ENCODE data around the gene TMEM221.

TMEM221 gene

GRCh38 chr19:17424743-17425365, 23.6 kb downstream of the TMEM221 start (continued):
- TF ChIP-seq, protein P1, sequence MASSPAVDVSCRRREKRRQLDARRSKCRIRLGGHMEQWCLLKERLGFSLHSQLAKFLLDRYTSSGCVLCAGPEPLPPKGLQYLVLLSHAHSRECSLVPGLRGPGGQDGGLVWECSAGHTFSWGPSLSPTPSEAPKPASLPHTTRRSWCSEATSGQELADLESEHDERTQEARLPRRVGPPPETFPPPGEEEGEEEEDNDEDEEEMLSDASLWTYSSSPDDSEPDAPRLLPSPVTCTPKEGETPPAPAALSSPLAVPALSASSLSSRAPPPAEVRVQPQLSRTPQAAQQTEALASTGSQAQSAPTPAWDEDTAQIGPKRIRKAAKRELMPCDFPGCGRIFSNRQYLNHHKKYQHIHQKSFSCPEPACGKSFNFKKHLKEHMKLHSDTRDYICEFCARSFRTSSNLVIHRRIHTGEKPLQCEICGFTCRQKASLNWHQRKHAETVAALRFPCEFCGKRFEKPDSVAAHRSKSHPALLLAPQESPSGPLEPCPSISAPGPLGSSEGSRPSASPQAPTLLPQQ (tag by site-specific recombination; IDR thresholded peaks at IDR 0.05) = peak; percentile 63
- TF ChIP-seq ZNF530 (tag by site-specific recombination; IDR thresholded peaks at IDR 0.05; ENCODE audit: low read depth) (no peak), KLF16 (tag by site-specific recombination; IDR thresholded peaks at IDR 0.05) (peak; percentile 90), ZNF302 (tag by site-specific recombination; IDR thresholded peaks at IDR 0.05; ENCODE audit: low read depth) (no peak), ZSCAN30 (tag by site-specific recombination; IDR thresholded peaks at IDR 0.05) (peak; percentile 32; the same call in 1 of the 2 replicates), ZNF792 (tag by site-specific recombination; IDR thresholded peaks at IDR 0.05) (no peak), ZNF654 (tag by site-specific recombination; IDR thresholded peaks at IDR 0.05; ENCODE audit: low read depth) (peak; percentile 55), GLI4 (tag by site-specific recombination; IDR thresholded peaks at IDR 0.05) (0 out of 2 replicates have a peak, but pooled peaks have one; percentile 47), ZNF248 (tag by site-specific recombination; IDR thresholded peaks at IDR 0.05) (no peak), GLIS2 (tag by site-specific recombination; IDR thresholded peaks at IDR 0.05) (peak; percentile 91), ZNF404 (tag by site-specific recombination; IDR thresholded peaks at IDR 0.05) (no peak), ZBTB20 (tag by site-specific recombination; IDR thresholded peaks at IDR 0.05) (no peak; the same call in 1 of the 2 replicates), PATZ1 (tag by site-specific recombination; IDR thresholded peaks at IDR 0.05) (peak; percentile 96), ZNF341 (tag by site-specific recombination; IDR thresholded peaks at IDR 0.05; ENCODE audit: low read depth) (peak; percentile 85), ZNF626 (tag by site-specific recombination; IDR thresholded peaks at IDR 0.05) (no peak), ZNF394 (tag by site-specific recombination; IDR thresholded peaks at IDR 0.05; ENCODE audit: borderline replicate concordance) (no peak), KLF10 (tag by site-specific recombination; IDR thresholded peaks at IDR 0.05) (no peak), GLIS1 (tag by site-specific recombination; IDR thresholded peaks at IDR 0.05) (peak; percentile 68), BCL11B (tag by site-specific recombination; IDR thresholded peaks at IDR 0.05; ENCODE audit: low read depth) (0 out of 2 replicates have a peak, but pooled peaks have one; percentile 47), ZFHX2 (tag by site-specific recombination; conservative IDR thresholded peaks at IDR 0.05) (peak; percentile 92), SCRT1 (tag by site-specific recombination; IDR thresholded peaks at IDR 0.05; ENCODE audit: borderline replicate concordance) (peak; percentile 20; the same call in 1 of the 2 replicates), ZNF660 (tag by site-specific recombination; IDR thresholded peaks at IDR 0.05) (peak; percentile 52; the same call in 1 of the 2 replicates)
- TF ChIP-seq, protein P2, sequence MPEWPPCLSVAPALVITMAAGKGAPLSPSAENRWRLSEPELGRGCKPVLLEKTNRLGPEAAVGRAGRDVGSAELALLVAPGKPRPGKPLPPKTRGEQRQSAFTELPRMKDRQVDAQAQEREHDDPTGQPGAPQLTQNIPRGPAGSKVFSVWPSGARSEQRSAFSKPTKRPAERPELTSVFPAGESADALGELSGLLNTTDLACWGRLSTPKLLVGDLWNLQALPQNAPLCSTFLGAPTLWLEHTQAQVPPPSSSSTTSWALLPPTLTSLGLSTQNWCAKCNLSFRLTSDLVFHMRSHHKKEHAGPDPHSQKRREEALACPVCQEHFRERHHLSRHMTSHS (tag by site-specific recombination; IDR thresholded peaks at IDR 0.05) = no peak
- TF ChIP-seq, protein P3, sequence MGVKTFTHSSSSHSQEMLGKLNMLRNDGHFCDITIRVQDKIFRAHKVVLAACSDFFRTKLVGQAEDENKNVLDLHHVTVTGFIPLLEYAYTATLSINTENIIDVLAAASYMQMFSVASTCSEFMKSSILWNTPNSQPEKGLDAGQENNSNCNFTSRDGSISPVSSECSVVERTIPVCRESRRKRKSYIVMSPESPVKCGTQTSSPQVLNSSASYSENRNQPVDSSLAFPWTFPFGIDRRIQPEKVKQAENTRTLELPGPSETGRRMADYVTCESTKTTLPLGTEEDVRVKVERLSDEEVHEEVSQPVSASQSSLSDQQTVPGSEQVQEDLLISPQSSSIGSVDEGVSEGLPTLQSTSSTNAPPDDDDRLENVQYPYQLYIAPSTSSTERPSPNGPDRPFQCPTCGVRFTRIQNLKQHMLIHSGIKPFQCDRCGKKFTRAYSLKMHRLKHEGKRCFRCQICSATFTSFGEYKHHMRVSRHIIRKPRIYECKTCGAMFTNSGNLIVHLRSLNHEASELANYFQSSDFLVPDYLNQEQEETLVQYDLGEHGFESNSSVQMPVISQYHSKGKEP (tag by site-specific recombination; IDR thresholded peaks at IDR 0.05) = 0 out of 2 replicates have a peak, but pooled peaks have one; percentile 3
- TF ChIP-seq, protein P4, sequence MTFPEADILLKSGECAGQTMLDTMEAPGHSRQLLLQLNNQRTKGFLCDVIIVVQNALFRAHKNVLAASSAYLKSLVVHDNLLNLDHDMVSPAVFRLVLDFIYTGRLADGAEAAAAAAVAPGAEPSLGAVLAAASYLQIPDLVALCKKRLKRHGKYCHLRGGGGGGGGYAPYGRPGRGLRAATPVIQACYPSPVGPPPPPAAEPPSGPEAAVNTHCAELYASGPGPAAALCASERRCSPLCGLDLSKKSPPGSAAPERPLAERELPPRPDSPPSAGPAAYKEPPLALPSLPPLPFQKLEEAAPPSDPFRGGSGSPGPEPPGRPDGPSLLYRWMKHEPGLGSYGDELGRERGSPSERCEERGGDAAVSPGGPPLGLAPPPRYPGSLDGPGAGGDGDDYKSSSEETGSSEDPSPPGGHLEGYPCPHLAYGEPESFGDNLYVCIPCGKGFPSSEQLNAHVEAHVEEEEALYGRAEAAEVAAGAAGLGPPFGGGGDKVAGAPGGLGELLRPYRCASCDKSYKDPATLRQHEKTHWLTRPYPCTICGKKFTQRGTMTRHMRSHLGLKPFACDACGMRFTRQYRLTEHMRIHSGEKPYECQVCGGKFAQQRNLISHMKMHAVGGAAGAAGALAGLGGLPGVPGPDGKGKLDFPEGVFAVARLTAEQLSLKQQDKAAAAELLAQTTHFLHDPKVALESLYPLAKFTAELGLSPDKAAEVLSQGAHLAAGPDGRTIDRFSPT (tag by site-specific recombination; IDR thresholded peaks at IDR 0.05) = peak; percentile 43; the same call in 1 of the 2 replicates
- TF ChIP-seq, protein P5, sequence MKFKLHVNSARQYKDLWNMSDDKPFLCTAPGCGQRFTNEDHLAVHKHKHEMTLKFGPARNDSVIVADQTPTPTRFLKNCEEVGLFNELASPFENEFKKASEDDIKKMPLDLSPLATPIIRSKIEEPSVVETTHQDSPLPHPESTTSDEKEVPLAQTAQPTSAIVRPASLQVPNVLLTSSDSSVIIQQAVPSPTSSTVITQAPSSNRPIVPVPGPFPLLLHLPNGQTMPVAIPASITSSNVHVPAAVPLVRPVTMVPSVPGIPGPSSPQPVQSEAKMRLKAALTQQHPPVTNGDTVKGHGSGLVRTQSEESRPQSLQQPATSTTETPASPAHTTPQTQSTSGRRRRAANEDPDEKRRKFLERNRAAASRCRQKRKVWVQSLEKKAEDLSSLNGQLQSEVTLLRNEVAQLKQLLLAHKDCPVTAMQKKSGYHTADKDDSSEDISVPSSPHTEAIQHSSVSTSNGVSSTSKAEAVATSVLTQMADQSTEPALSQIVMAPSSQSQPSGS (tag by site-specific recombination; IDR thresholded peaks at IDR 0.05; ENCODE audit: low read depth) = no peak

All from HEK293 (cell line).